ENCODE results near the gene ZNF423. TPM values are rescaled to one million over a fixed set of nuclear protein-coding genes. Genes with fewer than 3 reads are reported as not detected.
A peak's percentile ranks its signal among the peaks of the same experiment; 100 is the strongest.

ZNF423 gene
- total RNA-seq, 1 donor from 2014 or later = 12.3 TPM

- no peak for DNase-seq (ENCODE audit: low spot score)
These were observed 317.9 kb downstream of the ZNF423 start for GRCh38 chr16:49537924-49538459.

GRCh38 chr16:49534901-49535610, 320.9 kb downstream of the ZNF423 start:
- peak; percentile 19 for DNase-seq (ENCODE audit: low spot score)

GRCh38 chr16:49533422-49533821, 322.5 kb downstream of the ZNF423 start:
- DNase-seq (ENCODE audit: low spot score) = no peak

- no peak for DNase-seq (ENCODE audit: low spot score)
These were observed 323.0 kb downstream of the ZNF423 start for GRCh38 chr16:49532873-49533272.

- DNase-seq (ENCODE audit: low spot score) = no peak
These were observed 323.7 kb downstream of the ZNF423 start for GRCh38 chr16:49531931-49532840.

GRCh38 chr16:49531425-49531824, 324.5 kb downstream of the ZNF423 start:
- DNase-seq (ENCODE audit: low spot score) = no peak

- DNase-seq (ENCODE audit: low spot score) = peak; percentile 32
These were observed 325.4 kb downstream of the ZNF423 start for GRCh38 chr16:49530427-49530970.

- DNase-seq (ENCODE audit: low spot score) = no peak
These were observed 326.4 kb downstream of the ZNF423 start for GRCh38 chr16:49529411-49530045.

- DNase-seq (ENCODE audit: low spot score) = no peak
These were observed 327.0 kb downstream of the ZNF423 start for GRCh38 chr16:49528866-49529288.

GRCh38 chr16:49528060-49528865, 327.6 kb downstream of the ZNF423 start:
- DNase-seq (ENCODE audit: low spot score) = peak; percentile 63

- DNase-seq (ENCODE audit: low spot score) = no peak
These were observed 328.3 kb downstream of the ZNF423 start for GRCh38 chr16:49527611-49528010.

GRCh38 chr16:49526860-49527365, 329.0 kb downstream of the ZNF423 start:
- no peak for DNase-seq (ENCODE audit: low spot score)

- no peak for DNase-seq (ENCODE audit: low spot score)
These were observed 331.0 kb downstream of the ZNF423 start for GRCh38 chr16:49524947-49525315.

- no peak for DNase-seq (ENCODE audit: low spot score)
These were observed 331.5 kb downstream of the ZNF423 start for GRCh38 chr16:49524216-49524946.

GRCh38 chr16:49523435-49524159, 332.3 kb downstream of the ZNF423 start:
- no peak for DNase-seq (ENCODE audit: low spot score)

GRCh38 chr16:49521734-49522325, 334.1 kb downstream of the ZNF423 start:
- DNase-seq (ENCODE audit: low spot score) = no peak

- DNase-seq (ENCODE audit: low spot score) = no peak
These were observed 335.3 kb downstream of the ZNF423 start for GRCh38 chr16:49520492-49521038.

- DNase-seq (ENCODE audit: low spot score) = no peak
These were observed 336.2 kb downstream of the ZNF423 start for GRCh38 chr16:49519741-49520140.

Data from umbilical cord (tissue), 2 donors.